Neural cell (in vitro differentiated cells): ENCODE data around the gene UQCRH. TPM values are rescaled to one million over a fixed set of nuclear protein-coding genes. Genes with fewer than 3 reads are reported as not detected.

Source experiments
- H2AFZ ChIP-seq: fragments of 200-600, 300-800 bp; sonication (generic), shearing (Covaris generic); 2 replicates; pipeline ENCODE4 v1.6.0; 2014; ENCODE audit warnings: low read depth, mild to moderate bottlenecking, antibody characterized with exemption, low read length, moderate library complexity
- H3F3A ChIP-seq: fragments of 200-600 bp; shearing (Covaris generic); 2 replicates; pipeline ENCODE4 v1.6.1; 2016; ENCODE audit warnings: mild to moderate bottlenecking, moderate library complexity, mixed read lengths, antibody characterized with exemption, low read length; ENCODE audit not compliant: insufficient read depth, poor library complexity, severe bottlenecking
- H3K27ac ChIP-seq: fragments of 200-600, 300-800 bp; sonication (generic), shearing (Covaris generic); 2 replicates; pipeline ENCODE4 v1.5.1; 2014; ENCODE audit warnings: mild to moderate bottlenecking, low read length, moderate library complexity
- H3K27me3 ChIP-seq: fragments of 300-800, 200-600 bp; sonication (generic), shearing (Covaris generic); 2 replicates; pipeline ENCODE4 v1.6.0; 2014; ENCODE audit warnings: mild to moderate bottlenecking, low read depth, low read length, moderate library complexity; ENCODE audit not compliant: insufficient read depth
- H3K36me3 ChIP-seq: fragments of 300-800, 200-600 bp; sonication (generic), shearing (Covaris generic); 2 replicates; pipeline ENCODE4 v1.5.1; 2014; ENCODE audit warnings: mild to moderate bottlenecking, antibody characterized with exemption, low read length, moderate library complexity; ENCODE audit not compliant: insufficient read depth
- H3K4me2 ChIP-seq: fragments of 300-800, 200-600 bp; sonication (generic), shearing (Covaris generic); 2 replicates; pipeline ENCODE4 v1.6.0; 2014; ENCODE audit warnings: mild to moderate bottlenecking, low read length
- H3K4me3 ChIP-seq: fragments of 300-800, 200-600 bp; sonication (generic), shearing (Covaris generic); 2 replicates; pipeline ENCODE4 v1.5.1; 2014; ENCODE audit warnings: mild to moderate bottlenecking, low read length, moderate library complexity
- H3K79me2 ChIP-seq: fragments of 200-600 bp; shearing (Covaris generic); replicated peaks from 2 replicates; pipeline ENCODE4 v1.6.0; 2014; ENCODE audit warnings: mild to moderate bottlenecking, low read length, moderate library complexity; ENCODE audit not compliant: insufficient read depth
- H3K9ac ChIP-seq: fragments of 300-800, 200-600 bp; sonication (generic), shearing (Covaris generic); 2 replicates; pipeline ENCODE4 v1.6.1; 2016; ENCODE audit warnings: mild to moderate bottlenecking, low read length, mixed read lengths
- H3K9me2 ChIP-seq: fragments of 200-600 bp; shearing (Covaris generic); 2 replicates; pipeline ENCODE4 v1.6.1; 2016; ENCODE audit warnings: mild to moderate bottlenecking, low read length, mixed read lengths; ENCODE audit not compliant: insufficient read depth
- H3K9me3 ChIP-seq: fragments of 200-600, 300-800 bp; sonication (generic), shearing (Covaris generic); 2 replicates; pipeline ENCODE4 v1.6.1; 2016; ENCODE audit warnings: mild to moderate bottlenecking, mixed run types, low read length, moderate library complexity, mixed read lengths
- H4K20me1 ChIP-seq: fragments of 200-600 bp; shearing (Covaris generic); 2 replicates; pipeline ENCODE4 v1.6.1; 2016; ENCODE audit warnings: mild to moderate bottlenecking, mixed run types; ENCODE audit not compliant: insufficient read depth
- EP300 ChIP-seq: fragments of 450-650 bp; conservative IDR thresholded peaks from 2 replicates; pipeline ENCODE4 v1.6.1; 2014; ENCODE audit warnings: antibody characterized with exemption, mild to moderate bottlenecking, moderate library complexity; ENCODE audit not compliant: poor library complexity, severe bottlenecking
- EZH2 ChIP-seq: fragments of 200-600, 300-800 bp; shearing (Covaris generic), sonication (generic); IDR thresholded peaks from 2 replicates; pipeline ENCODE4 v1.6.1; 2014; ENCODE audit warnings: antibody characterized with exemption, low read length, borderline replicate concordance, mild to moderate bottlenecking; ENCODE audit not compliant: insufficient read depth, poor library complexity, severe bottlenecking
- MXI1 ChIP-seq: fragments of 450-650 bp; conservative IDR thresholded peaks from 2 replicates; pipeline ENCODE4 v1.6.1; 2014; ENCODE audit warnings: antibody characterized with exemption, mild to moderate bottlenecking; ENCODE audit not compliant: poor library complexity, severe bottlenecking
- POLR2AphosphoS5 ChIP-seq: IDR thresholded peaks from 2 replicates; pipeline ENCODE4 v1.6.1; 2012
- RAD21 ChIP-seq: fragments of 450-650 bp; conservative IDR thresholded peaks from 2 replicates; pipeline ENCODE4 v1.6.1; 2014; ENCODE audit warnings: antibody characterized with exemption, mild to moderate bottlenecking, moderate library complexity
- SMC3 ChIP-seq: fragments of 450-650 bp; conservative IDR thresholded peaks from 2 replicates; pipeline ENCODE4 v1.6.1; 2014; ENCODE audit warnings: antibody characterized with exemption, mild to moderate bottlenecking, moderate library complexity; ENCODE audit not compliant: poor library complexity
- TAF1 ChIP-seq: IDR thresholded peaks from 2 replicates; pipeline ENCODE4 v1.6.1; 2012; ENCODE audit warnings: low read depth
- polyA plus RNA-seq: library from polyadenylated mRNA; depleted of rRNA; stranded (reverse); fragments of >200 nt; gene quantifications from 2 replicates; pipeline ENCODE4 v1.2.3, GENCODE V29; 2014
- TF ChIP-seq, protein P1 (sequence below): fragments of 450-650 bp; IDR thresholded peaks from 2 replicates; pipeline ENCODE4 v1.5.1; 2014; ENCODE audit warnings: antibody characterized with exemption, mild to moderate bottlenecking, moderate library complexity; ENCODE audit not compliant: poor library complexity, severe bottlenecking
- TF ChIP-seq, protein P2 (sequence below): IDR thresholded peaks from 2 replicates; pipeline ENCODE4 v1.6.1; 2012; ENCODE audit warnings: borderline replicate concordance

The UQCRH gene
- polyA plus RNA-seq, 1 donor from 2014 or later: 1,272 TPM

DNA sequence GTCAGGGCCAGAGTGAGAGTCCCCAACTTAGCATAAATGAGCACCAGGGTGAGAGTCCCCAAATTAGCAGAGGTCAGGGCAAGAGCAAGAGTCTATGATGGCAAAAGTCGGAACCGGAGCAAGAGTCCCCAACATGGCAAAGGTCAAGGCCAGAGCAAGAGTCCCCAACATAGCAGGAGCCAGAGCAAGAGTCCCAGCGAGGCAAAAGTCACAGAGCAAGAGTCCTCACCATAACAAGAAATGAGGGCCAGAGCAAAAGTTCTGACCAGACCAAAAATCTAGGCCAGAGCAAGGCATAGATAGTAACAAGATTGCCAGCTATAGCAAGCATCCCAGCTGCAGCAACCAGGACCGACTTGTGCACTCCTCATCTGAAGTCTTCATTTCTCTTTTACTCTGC is 40.2 kb downstream of the UQCRH start:
- no peaks in the 10 kb centered on the region for H3K9me3 ChIP-seq
- no peaks in the 10 kb centered on the region for H3K79me2 ChIP-seq
- no peaks in the 10 kb centered on the region for H3F3A ChIP-seq
- H4K20me1 ChIP-seq: no peaks in the 10 kb centered on the region
- TF ChIP-seq, protein P1, sequence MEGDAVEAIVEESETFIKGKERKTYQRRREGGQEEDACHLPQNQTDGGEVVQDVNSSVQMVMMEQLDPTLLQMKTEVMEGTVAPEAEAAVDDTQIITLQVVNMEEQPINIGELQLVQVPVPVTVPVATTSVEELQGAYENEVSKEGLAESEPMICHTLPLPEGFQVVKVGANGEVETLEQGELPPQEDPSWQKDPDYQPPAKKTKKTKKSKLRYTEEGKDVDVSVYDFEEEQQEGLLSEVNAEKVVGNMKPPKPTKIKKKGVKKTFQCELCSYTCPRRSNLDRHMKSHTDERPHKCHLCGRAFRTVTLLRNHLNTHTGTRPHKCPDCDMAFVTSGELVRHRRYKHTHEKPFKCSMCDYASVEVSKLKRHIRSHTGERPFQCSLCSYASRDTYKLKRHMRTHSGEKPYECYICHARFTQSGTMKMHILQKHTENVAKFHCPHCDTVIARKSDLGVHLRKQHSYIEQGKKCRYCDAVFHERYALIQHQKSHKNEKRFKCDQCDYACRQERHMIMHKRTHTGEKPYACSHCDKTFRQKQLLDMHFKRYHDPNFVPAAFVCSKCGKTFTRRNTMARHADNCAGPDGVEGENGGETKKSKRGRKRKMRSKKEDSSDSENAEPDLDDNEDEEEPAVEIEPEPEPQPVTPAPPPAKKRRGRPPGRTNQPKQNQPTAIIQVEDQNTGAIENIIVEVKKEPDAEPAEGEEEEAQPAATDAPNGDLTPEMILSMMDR: no peak
- TF ChIP-seq POLR2AphosphoS5 (no peak), RAD21 (no peak), MXI1 (no peak), EP300 (no peak), SMC3 (no peak), EZH2 (no peak), TAF1 (no peak)
- TF ChIP-seq, protein P2, sequence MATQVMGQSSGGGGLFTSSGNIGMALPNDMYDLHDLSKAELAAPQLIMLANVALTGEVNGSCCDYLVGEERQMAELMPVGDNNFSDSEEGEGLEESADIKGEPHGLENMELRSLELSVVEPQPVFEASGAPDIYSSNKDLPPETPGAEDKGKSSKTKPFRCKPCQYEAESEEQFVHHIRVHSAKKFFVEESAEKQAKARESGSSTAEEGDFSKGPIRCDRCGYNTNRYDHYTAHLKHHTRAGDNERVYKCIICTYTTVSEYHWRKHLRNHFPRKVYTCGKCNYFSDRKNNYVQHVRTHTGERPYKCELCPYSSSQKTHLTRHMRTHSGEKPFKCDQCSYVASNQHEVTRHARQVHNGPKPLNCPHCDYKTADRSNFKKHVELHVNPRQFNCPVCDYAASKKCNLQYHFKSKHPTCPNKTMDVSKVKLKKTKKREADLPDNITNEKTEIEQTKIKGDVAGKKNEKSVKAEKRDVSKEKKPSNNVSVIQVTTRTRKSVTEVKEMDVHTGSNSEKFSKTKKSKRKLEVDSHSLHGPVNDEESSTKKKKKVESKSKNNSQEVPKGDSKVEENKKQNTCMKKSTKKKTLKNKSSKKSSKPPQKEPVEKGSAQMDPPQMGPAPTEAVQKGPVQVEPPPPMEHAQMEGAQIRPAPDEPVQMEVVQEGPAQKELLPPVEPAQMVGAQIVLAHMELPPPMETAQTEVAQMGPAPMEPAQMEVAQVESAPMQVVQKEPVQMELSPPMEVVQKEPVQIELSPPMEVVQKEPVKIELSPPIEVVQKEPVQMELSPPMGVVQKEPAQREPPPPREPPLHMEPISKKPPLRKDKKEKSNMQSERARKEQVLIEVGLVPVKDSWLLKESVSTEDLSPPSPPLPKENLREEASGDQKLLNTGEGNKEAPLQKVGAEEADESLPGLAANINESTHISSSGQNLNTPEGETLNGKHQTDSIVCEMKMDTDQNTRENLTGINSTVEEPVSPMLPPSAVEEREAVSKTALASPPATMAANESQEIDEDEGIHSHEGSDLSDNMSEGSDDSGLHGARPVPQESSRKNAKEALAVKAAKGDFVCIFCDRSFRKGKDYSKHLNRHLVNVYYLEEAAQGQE: no peak
- H3K9ac ChIP-seq: no peak overlapping the region
- H3K4me3 ChIP-seq: no peak overlapping the region
- H3K36me3 ChIP-seq: no peaks in the 10 kb centered on the region
- no peak overlapping the region for H3K4me2 ChIP-seq
- H3K9me2 ChIP-seq: no peaks in the 10 kb centered on the region
- H3K27me3 ChIP-seq: no peaks in the 10 kb centered on the region
- H2AFZ ChIP-seq: no peak overlapping the region
- H3K27ac ChIP-seq: no peak overlapping the region

DNA sequence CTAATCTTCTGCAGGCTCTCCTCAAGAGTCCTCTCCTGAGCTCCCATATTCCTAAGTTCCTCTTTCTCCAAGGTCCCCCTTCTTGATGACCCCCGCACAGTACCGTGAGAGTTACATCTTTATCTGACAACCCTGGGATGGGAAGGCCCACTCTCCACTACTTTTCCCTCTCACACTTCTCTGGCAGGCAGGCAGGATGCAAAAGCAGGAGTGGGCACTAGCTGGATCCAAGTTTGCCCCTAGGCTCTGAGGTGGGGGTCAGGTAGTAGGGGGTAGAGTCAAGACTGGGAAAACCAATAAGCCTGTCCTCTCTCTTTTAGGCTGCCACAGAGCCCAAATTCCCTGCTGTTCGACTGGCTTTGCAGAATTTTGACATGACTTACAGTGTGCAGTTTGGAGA is 41.0 kb downstream of the UQCRH start:
- Histone ChIP-seq H3K9me3 (no peaks in the 10 kb centered on the region), H4K20me1 (no peaks in the 10 kb centered on the region), H3F3A (no peaks in the 10 kb centered on the region), H3K4me2 (no peak overlapping the region), H3K79me2 (no peaks in the 10 kb centered on the region), H3K36me3 (no peaks in the 10 kb centered on the region), H3K27ac (no peak overlapping the region), H3K9ac (no peak overlapping the region), H3K4me3 (no peak overlapping the region), H3K9me2 (no peaks in the 10 kb centered on the region), H2AFZ (no peak overlapping the region), H3K27me3 (no peaks in the 10 kb centered on the region)
- TF ChIP-seq EZH2 (no peak), RAD21 (no peak), TAF1 (no peak), MXI1 (no peak), POLR2AphosphoS5 (no peak), EP300 (no peak), SMC3 (no peak)
- TF ChIP-seq, protein P2: no peak
- TF ChIP-seq, protein P1: no peak
